GM19324 (cell line): ENCODE measurements around the gene HMGB4.

Experiments
- ATAC-seq: cut with Tn5 transposase; IDR thresholded peaks from one replicate; pipeline ENCODE4 v1.9.1; 2021; ENCODE audit warnings: mild to moderate bottlenecking, moderate library complexity; ENCODE audit not compliant: unreplicated experiment, low FRiP score

Gene HMGB4

GRCh38 chr1:33863779-33864178 is at the start of gene HMGB4:
Gene HMGB4 (plus strand): TSS chr1:33864079. CDS start chr1:33864192, 113 bp downstream.
- ATAC-seq, result no peak

- ATAC-seq, result no peak
Measured at GRCh38 chr1:33814166-33814565, 49.7 kb upstream of the HMGB4 start.

GRCh38 chr1:33815061-33815460 is 48.8 kb upstream of the HMGB4 start:
- ATAC-seq, result no peak

- ATAC-seq, result no peak
Measured at GRCh38 chr1:33818071-33818470, 45.8 kb upstream of the HMGB4 start.

- ATAC-seq, result no peak
Measured at GRCh38 chr1:33819290-33819912, 44.5 kb upstream of the HMGB4 start.

GRCh38 chr1:33819913-33820311 is 44.0 kb upstream of the HMGB4 start:
- no peak for ATAC-seq

GRCh38 chr1:33820804-33821203 is 43.1 kb upstream of the HMGB4 start:
- ATAC-seq, result no peak

- no peak for ATAC-seq
Measured at GRCh38 chr1:33821291-33821690, 42.6 kb upstream of the HMGB4 start.

- ATAC-seq, result no peak
Measured at GRCh38 chr1:33822396-33822795, 41.5 kb upstream of the HMGB4 start.

- no peak for ATAC-seq
Measured at GRCh38 chr1:33823401-33823800, 40.5 kb upstream of the HMGB4 start.

- no peak for ATAC-seq
Measured at GRCh38 chr1:33823830-33824229, 40.0 kb upstream of the HMGB4 start.

- ATAC-seq, result no peak
Measured at GRCh38 chr1:33824321-33824720, 39.6 kb upstream of the HMGB4 start.

- ATAC-seq, result no peak
Measured at GRCh38 chr1:33824971-33825370, 38.9 kb upstream of the HMGB4 start.

GRCh38 chr1:33825506-33825905 is 38.4 kb upstream of the HMGB4 start:
- no peak for ATAC-seq

- no peak for ATAC-seq
Measured at GRCh38 chr1:33826311-33826710, 37.6 kb upstream of the HMGB4 start.

- no peak for ATAC-seq
Measured at GRCh38 chr1:33826711-33827110, 37.2 kb upstream of the HMGB4 start.

- ATAC-seq, result no peak
Measured at GRCh38 chr1:33828059-33828458, 35.8 kb upstream of the HMGB4 start.

GRCh38 chr1:33828654-33829053 is 35.2 kb upstream of the HMGB4 start:
- no peak for ATAC-seq

GRCh38 chr1:33836911-33837310 is 27.0 kb upstream of the HMGB4 start:
- ATAC-seq, result no peak

GRCh38 chr1:33837635-33838034 is 26.2 kb upstream of the HMGB4 start:
- no peak for ATAC-seq

- ATAC-seq, result no peak
Measured at GRCh38 chr1:33841494-33841893, 22.4 kb upstream of the HMGB4 start.

- no peak for ATAC-seq
Measured at GRCh38 chr1:33842348-33842747, 21.5 kb upstream of the HMGB4 start.

GRCh38 chr1:33844166-33844565 is 19.7 kb upstream of the HMGB4 start:
- no peak for ATAC-seq
